DND-41 (cell line): ENCODE data around the gene EIF4EBP2.

ENCODE experiments used
- ATAC-seq: fragments of 200-7000 bp; cut with Tn5 transposase; 3 replicates; pipeline ENCODE4 v1.9.1; 2021; ENCODE audit warnings: low read depth; ENCODE audit not compliant: insufficient read depth
- DNase-seq: peaks from one replicate; pipeline ENCODE4 v3.0.0-alpha.2; 2020
- H2AFZ ChIP-seq: 2 replicates; pipeline ENCODE4 v1.6.0; 2012; ENCODE audit warnings: low read depth, low read length
- H3K27ac ChIP-seq: 2 replicates; pipeline ENCODE4 v1.5.1; 2012; ENCODE audit warnings: low read length, inconsistent platforms
- H3K27me3 ChIP-seq: fragments of 200-600 bp; sonication (generic); 2 replicates; pipeline ENCODE4 v1.6.0; 2012; ENCODE audit warnings: low read length, mild to moderate bottlenecking, inconsistent platforms; ENCODE audit not compliant: insufficient read depth, poor library complexity
- H3K36me3 ChIP-seq: 2 replicates; pipeline ENCODE4 v1.5.1; 2012; ENCODE audit warnings: low read length, inconsistent platforms; ENCODE audit not compliant: insufficient read depth
- H3K4me1 ChIP-seq: 2 replicates; pipeline ENCODE4 v1.5.1; 2012; ENCODE audit warnings: mild to moderate bottlenecking, low read length; ENCODE audit not compliant: insufficient read depth
- H3K4me2 ChIP-seq: 2 replicates; pipeline ENCODE4 v1.6.0; 2012; ENCODE audit warnings: mild to moderate bottlenecking, moderate library complexity, low read length, inconsistent platforms; ENCODE audit not compliant: insufficient read depth
- H3K4me3 ChIP-seq, 2 experiments: fragments of 200-600 bp in 1 of 2; shearing (Covaris generic) in 1 of 2; 2 replicates each; pipeline ENCODE4 v1.5.1; 2012 to 2016; ENCODE audit warnings: inconsistent platforms in 2 of 2, low read length in 2 of 2, mild to moderate bottlenecking in 2 of 2, low read depth in 1 of 2, moderate library complexity in 1 of 2
- H3K79me2 ChIP-seq: 2 replicates; pipeline ENCODE4 v1.6.0; 2012; ENCODE audit warnings: low read length, inconsistent platforms; ENCODE audit not compliant: insufficient read depth
- H3K9ac ChIP-seq: 2 replicates; pipeline ENCODE4 v1.6.0; 2012; ENCODE audit warnings: low read depth, mild to moderate bottlenecking, inconsistent platforms, low read length, moderate library complexity
- H3K9me3 ChIP-seq: 2 replicates; pipeline ENCODE4 v1.5.1; 2012; ENCODE audit warnings: low read length, moderate library complexity, mild to moderate bottlenecking, inconsistent platforms; ENCODE audit not compliant: insufficient read depth, severe bottlenecking
- H4K20me1 ChIP-seq: 2 replicates; pipeline ENCODE4 v1.6.0; 2012; ENCODE audit warnings: low read length; ENCODE audit not compliant: insufficient read depth
- CTCF ChIP-seq: IDR thresholded peaks from 2 replicates; pipeline ENCODE4 v1.5.1; 2012; ENCODE audit warnings: borderline replicate concordance, low read length, moderate library complexity, mild to moderate bottlenecking; ENCODE audit not compliant: poor library complexity, severe bottlenecking; ENCODE audit errors: extremely low read depth
- EZH2 ChIP-seq: IDR thresholded peaks from 3 replicates; pipeline ENCODE4 v1.6.1; 2012; ENCODE audit warnings: borderline replicate concordance, low read depth, mild to moderate bottlenecking, moderate library complexity, low read length, inconsistent platforms; ENCODE audit not compliant: severe bottlenecking

The EIF4EBP2 gene

GRCh38 chr10:70462349-70462984, 58.5 kb downstream of the EIF4EBP2 start:
- no peak overlapping the region for H3K27ac ChIP-seq
- no peak overlapping the region for H3K4me2 ChIP-seq
- no peaks in the 10 kb centered on the region for H3K36me3 ChIP-seq
- no peaks in the 10 kb centered on the region for H3K27me3 ChIP-seq
- no peak overlapping the region for H3K9ac ChIP-seq
- ATAC-seq, result no peak
- no peak overlapping the region for H3K4me3 ChIP-seq
- H2AFZ ChIP-seq, result no peak overlapping the region
- 0 out of 2 replicates have a peak, but pooled peaks cover 3% of the 10 kb centered on the region for H4K20me1 ChIP-seq
- H3K4me1 ChIP-seq, result no peaks in the 10 kb centered on the region
- no peaks in the 10 kb centered on the region for H3K79me2 ChIP-seq
- DNase-seq, result no peak
- H3K9me3 ChIP-seq, result no peaks in the 10 kb centered on the region
- TF ChIP-seq CTCF (no peak), EZH2 (no peak)

- Histone ChIP-seq H3K27ac (no peak overlapping the region), H3K4me3 (no peak overlapping the region), H3K79me2 (no peaks in the 10 kb centered on the region), H3K9ac (no peak overlapping the region), H4K20me1 (0 out of 2 replicates have a peak, but pooled peaks cover 3% of the 10 kb centered on the region), H3K36me3 (no peaks in the 10 kb centered on the region), H3K27me3 (no peaks in the 10 kb centered on the region), H3K4me1 (no peaks in the 10 kb centered on the region), H3K4me2 (no peak overlapping the region), H3K9me3 (no peaks in the 10 kb centered on the region), H2AFZ (no peak overlapping the region)
- TF ChIP-seq CTCF (no peak), EZH2 (no peak)
- DNase-seq, result no peak
- ATAC-seq, result no peak
These were observed 61.3 kb downstream of the EIF4EBP2 start for GRCh38 chr10:70465278-70465677.

GRCh38 chr10:70465832-70466231, 61.9 kb downstream of the EIF4EBP2 start:
- 0 out of 2 replicates have a peak, but pooled peaks cover 3% of the 10 kb centered on the region for H4K20me1 ChIP-seq
- H2AFZ ChIP-seq, result no peak overlapping the region
- H3K27me3 ChIP-seq, result no peaks in the 10 kb centered on the region
- ATAC-seq (no peak), DNase-seq (no peak)
- H3K79me2 ChIP-seq, result no peaks in the 10 kb centered on the region
- H3K4me3 ChIP-seq, result no peak overlapping the region
- TF ChIP-seq EZH2 (no peak), CTCF (no peak)
- H3K9ac ChIP-seq, result no peak overlapping the region
- H3K27ac ChIP-seq, result no peak overlapping the region
- H3K4me2 ChIP-seq, result no peak overlapping the region
- no peaks in the 10 kb centered on the region for H3K4me1 ChIP-seq
- no peaks in the 10 kb centered on the region for H3K36me3 ChIP-seq
- H3K9me3 ChIP-seq, result no peaks in the 10 kb centered on the region

- H3K79me2 ChIP-seq, result no peaks in the 10 kb centered on the region
- H3K4me3 ChIP-seq, result no peak overlapping the region
- H4K20me1 ChIP-seq, result no peaks in the 10 kb centered on the region
- H3K27ac ChIP-seq, result no peak overlapping the region
- H3K36me3 ChIP-seq, result no peaks in the 10 kb centered on the region
- DNase-seq (no peak), ATAC-seq (no peak)
- H3K4me1 ChIP-seq, result no peaks in the 10 kb centered on the region
- no peaks in the 10 kb centered on the region for H3K9me3 ChIP-seq
- H3K27me3 ChIP-seq, result no peaks in the 10 kb centered on the region
- H3K4me2 ChIP-seq, result no peak overlapping the region
- no peak overlapping the region for H2AFZ ChIP-seq
- TF ChIP-seq CTCF, result no peak
- no peak for TF ChIP-seq EZH2
- H3K9ac ChIP-seq, result no peak overlapping the region
These were observed 63.0 kb downstream of the EIF4EBP2 start for GRCh38 chr10:70466951-70467350.
